Brain pericyte (primary cell): ENCODE data around the gene PITPNM3.

Experiments used
- DNase-seq: peaks from one replicate; pipeline ENCODE4 v3.0.0-alpha.2; 2012; ENCODE audit warnings: low read depth, low spot score

Gene PITPNM3

GRCh38 chr17:6443692-6444570 lies 112.4 kb downstream of the PITPNM3 start, which contains the start of gene PIMREG:
PIMREG (plus strand) TSS chr17:6444455; CDS start chr17:6445111, 656 bp downstream.
- DNase-seq, result peak; percentile 74

GRCh38 chr17:6442775-6443174 lies 113.6 kb downstream of the PITPNM3 start:
- no peak for DNase-seq

GRCh38 chr17:6439951-6440350 lies 116.4 kb downstream of the PITPNM3 start:
- DNase-seq, result no peak

- no peak for DNase-seq
Measured at GRCh38 chr17:6437956-6438355, 118.4 kb downstream of the PITPNM3 start.

- no peak for DNase-seq
Measured at GRCh38 chr17:6437466-6437865, 118.9 kb downstream of the PITPNM3 start.

- DNase-seq, result no peak
Measured at GRCh38 chr17:6435968-6436367, 120.4 kb downstream of the PITPNM3 start.

GRCh38 chr17:6435051-6435450 lies 121.3 kb downstream of the PITPNM3 start, which contains the start of gene AIPL1:
AIPL1 (minus strand) TSS chr17:6435121; CDS start chr17:6435104, 17 bp downstream.
- DNase-seq, result no peak

- no peak for DNase-seq
Measured at GRCh38 chr17:6430769-6431168, 125.6 kb downstream of the PITPNM3 start.

- no peak for DNase-seq
Measured at GRCh38 chr17:6429266-6429665, 127.1 kb downstream of the PITPNM3 start.

GRCh38 chr17:6428207-6428965 lies 128.0 kb downstream of the PITPNM3 start:
- DNase-seq, result no peak

- no peak for DNase-seq
Measured at GRCh38 chr17:6427279-6427781, 129.0 kb downstream of the PITPNM3 start.

GRCh38 chr17:6426356-6427101 lies 129.8 kb downstream of the PITPNM3 start:
- no peak for DNase-seq

GRCh38 chr17:6425407-6425806 lies 130.9 kb downstream of the PITPNM3 start:
- no peak for DNase-seq

GRCh38 chr17:6423931-6424330 lies 132.4 kb downstream of the PITPNM3 start:
- no peak for DNase-seq

GRCh38 chr17:6422654-6423241 lies 133.6 kb downstream of the PITPNM3 start:
- no peak for DNase-seq

- no peak for DNase-seq
Measured at GRCh38 chr17:6421700-6422604, 134.4 kb downstream of the PITPNM3 start.

GRCh38 chr17:6420173-6420641 lies 136.1 kb downstream of the PITPNM3 start:
- DNase-seq, result no peak

- no peak for DNase-seq
Measured at GRCh38 chr17:6415616-6416015, 140.7 kb downstream of the PITPNM3 start.

- no peak for DNase-seq
Measured at GRCh38 chr17:6413065-6413464, 143.3 kb downstream of the PITPNM3 start.

GRCh38 chr17:6408735-6409134 lies 147.6 kb downstream of the PITPNM3 start:
- DNase-seq, result no peak
